GM12872 (cell line): ENCODE results near the gene SLC5A2.

Source experiments
- TF ChIP-seq, protein P1 (sequence below): IDR thresholded peaks from 3 replicates; pipeline ENCODE4 v1.5.1; 2011; ENCODE audit warnings: low read depth, mild to moderate bottlenecking, low read length, moderate library complexity; ENCODE audit not compliant: insufficient read depth

The SLC5A2 gene

GRCh38 chr16:31513884-31514283 is 31.0 kb downstream of the SLC5A2 start:
- TF ChIP-seq, protein P1, sequence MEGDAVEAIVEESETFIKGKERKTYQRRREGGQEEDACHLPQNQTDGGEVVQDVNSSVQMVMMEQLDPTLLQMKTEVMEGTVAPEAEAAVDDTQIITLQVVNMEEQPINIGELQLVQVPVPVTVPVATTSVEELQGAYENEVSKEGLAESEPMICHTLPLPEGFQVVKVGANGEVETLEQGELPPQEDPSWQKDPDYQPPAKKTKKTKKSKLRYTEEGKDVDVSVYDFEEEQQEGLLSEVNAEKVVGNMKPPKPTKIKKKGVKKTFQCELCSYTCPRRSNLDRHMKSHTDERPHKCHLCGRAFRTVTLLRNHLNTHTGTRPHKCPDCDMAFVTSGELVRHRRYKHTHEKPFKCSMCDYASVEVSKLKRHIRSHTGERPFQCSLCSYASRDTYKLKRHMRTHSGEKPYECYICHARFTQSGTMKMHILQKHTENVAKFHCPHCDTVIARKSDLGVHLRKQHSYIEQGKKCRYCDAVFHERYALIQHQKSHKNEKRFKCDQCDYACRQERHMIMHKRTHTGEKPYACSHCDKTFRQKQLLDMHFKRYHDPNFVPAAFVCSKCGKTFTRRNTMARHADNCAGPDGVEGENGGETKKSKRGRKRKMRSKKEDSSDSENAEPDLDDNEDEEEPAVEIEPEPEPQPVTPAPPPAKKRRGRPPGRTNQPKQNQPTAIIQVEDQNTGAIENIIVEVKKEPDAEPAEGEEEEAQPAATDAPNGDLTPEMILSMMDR = no peak

DNA sequence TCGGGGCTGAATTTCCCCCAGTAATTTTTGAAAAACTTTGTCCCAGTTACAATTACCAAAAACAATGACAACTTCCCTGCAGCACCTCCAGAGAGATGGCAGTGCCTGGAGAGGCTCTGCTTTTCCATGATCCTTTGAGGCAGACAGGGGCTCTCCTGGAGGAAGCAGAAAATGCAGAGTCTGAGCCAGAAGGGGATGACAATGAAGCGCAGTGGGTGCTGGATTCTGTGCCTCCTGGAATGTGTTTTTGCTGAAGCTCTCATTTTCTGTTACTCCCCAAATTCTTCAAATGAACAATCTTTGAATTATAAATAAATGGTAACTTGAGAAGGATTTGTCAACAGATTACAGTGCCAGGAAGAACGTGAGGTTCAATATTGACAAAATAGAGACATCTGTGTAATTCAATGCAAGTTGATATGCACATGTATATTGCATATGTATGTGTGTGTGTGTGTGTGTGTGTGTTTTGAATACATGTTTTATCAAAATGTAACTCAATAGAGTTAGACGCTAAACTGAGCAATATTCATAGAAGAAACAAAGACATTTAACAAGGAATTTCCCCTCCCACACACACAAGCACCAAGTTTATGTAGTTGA is 35.0 kb downstream of the SLC5A2 start:
- TF ChIP-seq, protein P1 = no peak

DNA sequence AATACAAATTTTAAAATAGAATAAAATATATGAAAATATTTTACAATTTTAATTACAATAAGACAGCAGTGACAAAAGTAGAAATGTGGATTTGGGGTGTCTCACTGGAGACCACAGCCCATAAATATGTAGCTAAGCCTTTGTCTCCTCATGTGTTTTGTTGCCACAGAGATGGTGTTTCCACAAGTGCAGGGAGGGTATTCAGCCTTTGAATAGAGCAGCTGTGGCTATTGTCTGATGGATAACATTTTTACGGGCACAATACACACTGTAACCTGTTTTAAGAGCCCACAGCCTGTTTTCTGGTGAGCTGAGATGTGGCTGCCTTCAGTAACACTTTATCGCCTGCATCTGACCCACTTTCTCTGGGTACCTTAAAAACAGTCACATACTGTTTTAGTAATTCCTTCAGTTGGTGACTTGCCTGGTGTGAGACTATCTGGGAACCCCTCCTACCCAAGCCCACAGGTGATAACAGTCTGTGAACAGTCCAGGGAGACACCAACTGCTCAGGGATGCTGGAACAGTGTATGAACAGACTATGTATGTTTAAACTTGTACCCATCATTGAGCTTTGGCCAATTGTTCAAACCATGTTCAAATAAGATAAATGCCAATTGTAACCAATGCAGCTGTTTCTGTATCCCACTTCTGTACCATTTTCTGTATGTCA is 37.0 kb downstream of the SLC5A2 start:
- TF ChIP-seq, protein P1 = no peak

GRCh38 chr16:31521368-31521767 is 38.4 kb downstream of the SLC5A2 start:
- TF ChIP-seq, protein P1 = no peak

- TF ChIP-seq, protein P1 = no peak
Observed at GRCh38 chr16:31522071-31522470, 39.1 kb downstream of the SLC5A2 start.

GRCh38 chr16:31525113-31525512 is 42.2 kb downstream of the SLC5A2 start:
- TF ChIP-seq, protein P1 = no peak

- TF ChIP-seq, protein P1 = no peak
Observed at GRCh38 chr16:31527734-31528274, 44.9 kb downstream of the SLC5A2 start, which contains the start of gene AHSP. TSS of gene AHSP (plus strand) at chr16:31527900. CDS start at chr16:31528140, 240 bp downstream.
